WERI-Rb-1 (cell line): Measurements from ENCODE around the gene MPDU1.

ENCODE experiments used
- DNase-seq: peaks from one replicate; pipeline ENCODE4 v3.0.0-alpha.2; 2020
- H3K27ac ChIP-seq: fragments of 250-450 bp; sonication (Bioruptor Pico); 2 replicates; pipeline ENCODE4 v1.5.1; 2020; ENCODE audit warnings: mild to moderate bottlenecking, moderate library complexity
- H3K27me3 ChIP-seq: fragments of 250-450 bp; sonication (Bioruptor Pico); 2 replicates; pipeline ENCODE4 v1.5.1; 2021; ENCODE audit warnings: mild to moderate bottlenecking, low read depth, moderate library complexity; ENCODE audit not compliant: insufficient read depth, severe bottlenecking
- H3K36me3 ChIP-seq: fragments of 250-450 bp; sonication (Bioruptor Pico); 2 replicates; pipeline ENCODE4 v1.5.1; 2020; ENCODE audit warnings: mild to moderate bottlenecking, moderate library complexity
- H3K4me3 ChIP-seq: 2 replicates; pipeline ENCODE4 v1.5.1; 2011; ENCODE audit warnings: low read depth, mild to moderate bottlenecking, control low read depth, low read length
- H3K9me3 ChIP-seq: fragments of 250-450 bp; sonication (Bioruptor Pico); 2 replicates; pipeline ENCODE4 v1.5.1; 2021; ENCODE audit warnings: mild to moderate bottlenecking, moderate library complexity; ENCODE audit not compliant: severe bottlenecking
- CTCF ChIP-seq: IDR thresholded peaks from 2 replicates; pipeline ENCODE4 v1.5.1; 2011; ENCODE audit warnings: low read depth, mild to moderate bottlenecking, control low read depth, inconsistent platforms, low read length

The MPDU1 gene

GRCh38 chr17:7553356-7553755, 30.3 kb upstream of the MPDU1 start:
- no peak overlapping the region for H3K4me3 ChIP-seq

DNA sequence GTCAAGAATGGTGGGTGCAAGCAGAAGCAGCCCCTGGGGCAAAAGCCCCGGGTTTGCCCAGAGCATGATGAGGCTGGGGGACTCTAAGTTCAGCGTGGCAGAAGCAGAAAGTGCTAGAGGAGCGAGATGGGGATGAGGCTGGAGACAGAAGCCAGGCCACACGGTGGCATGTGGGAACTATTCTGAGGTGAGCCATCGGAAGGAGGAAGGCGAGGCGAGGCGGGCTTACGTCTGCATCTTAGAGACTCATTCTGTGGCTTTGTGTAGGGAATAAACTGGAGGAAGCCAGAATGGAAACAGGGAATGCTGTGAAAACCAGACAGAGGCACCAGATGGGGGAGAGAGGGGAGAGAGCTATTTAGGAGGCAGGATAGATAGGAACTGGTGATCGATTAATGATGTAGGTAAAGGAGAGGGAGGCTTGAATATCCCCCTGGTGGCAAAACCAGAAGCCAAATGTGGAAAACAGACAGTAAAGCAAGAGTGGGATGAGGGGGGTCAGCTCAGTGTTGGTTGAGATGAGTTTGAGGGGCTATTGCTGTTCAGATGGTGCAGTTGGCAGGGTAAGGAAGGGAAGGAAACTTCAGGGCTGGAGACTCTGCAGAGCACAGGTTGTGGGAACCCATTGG, 28.2 kb upstream of the MPDU1 start:
- TF ChIP-seq CTCF: peak; percentile 33; the same call in 1 of the 2 replicates
- Histone ChIP-seq H3K4me3 (no peak overlapping the region), H3K9me3 (no peaks in the 10 kb centered on the region), H3K36me3 (no peaks in the 10 kb centered on the region), H3K27ac (no peak overlapping the region), H3K27me3 (no peaks in the 10 kb centered on the region)
- DNase-seq: no peak

More at GRCh38 chr17:7553356-7553755, 30.3 kb upstream of the MPDU1 start:
- no peaks in the 10 kb centered on the region for H3K9me3 ChIP-seq
- DNase-seq: no peak
- TF ChIP-seq CTCF: no peak
- H3K27ac ChIP-seq: no peak overlapping the region
- H3K27me3 ChIP-seq: no peaks in the 10 kb centered on the region
- H3K36me3 ChIP-seq: no peaks in the 10 kb centered on the region

DNA sequence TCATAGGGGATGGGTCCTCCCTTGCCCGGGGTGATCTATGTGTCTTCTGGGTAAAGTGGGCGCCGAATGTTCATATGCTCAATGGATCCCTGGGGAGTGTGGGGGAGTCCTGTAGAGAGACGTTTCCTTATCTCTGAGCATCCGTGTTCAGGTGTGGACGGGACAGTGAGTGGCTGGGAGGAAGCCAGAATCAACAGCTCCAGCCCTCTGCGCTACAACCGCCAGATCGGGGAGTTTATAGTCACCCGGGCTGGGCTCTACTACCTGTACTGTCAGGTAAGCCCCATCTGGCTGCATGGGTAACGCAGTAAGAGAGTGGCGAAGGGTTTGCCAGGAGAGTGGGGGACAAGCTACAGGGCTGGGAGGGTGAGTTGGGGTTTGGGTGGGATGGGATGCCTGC, 27.0 kb upstream of the MPDU1 start:
- H3K9me3 ChIP-seq: no peaks in the 10 kb centered on the region
- no peak for TF ChIP-seq CTCF
- no peak overlapping the region for H3K4me3 ChIP-seq
- DNase-seq: no peak
- H3K27me3 ChIP-seq: no peaks in the 10 kb centered on the region
- H3K27ac ChIP-seq: no peak overlapping the region
- 0 out of 2 replicates have a peak, but pooled peaks cover 4% of the 10 kb centered on the region for H3K36me3 ChIP-seq

DNA sequence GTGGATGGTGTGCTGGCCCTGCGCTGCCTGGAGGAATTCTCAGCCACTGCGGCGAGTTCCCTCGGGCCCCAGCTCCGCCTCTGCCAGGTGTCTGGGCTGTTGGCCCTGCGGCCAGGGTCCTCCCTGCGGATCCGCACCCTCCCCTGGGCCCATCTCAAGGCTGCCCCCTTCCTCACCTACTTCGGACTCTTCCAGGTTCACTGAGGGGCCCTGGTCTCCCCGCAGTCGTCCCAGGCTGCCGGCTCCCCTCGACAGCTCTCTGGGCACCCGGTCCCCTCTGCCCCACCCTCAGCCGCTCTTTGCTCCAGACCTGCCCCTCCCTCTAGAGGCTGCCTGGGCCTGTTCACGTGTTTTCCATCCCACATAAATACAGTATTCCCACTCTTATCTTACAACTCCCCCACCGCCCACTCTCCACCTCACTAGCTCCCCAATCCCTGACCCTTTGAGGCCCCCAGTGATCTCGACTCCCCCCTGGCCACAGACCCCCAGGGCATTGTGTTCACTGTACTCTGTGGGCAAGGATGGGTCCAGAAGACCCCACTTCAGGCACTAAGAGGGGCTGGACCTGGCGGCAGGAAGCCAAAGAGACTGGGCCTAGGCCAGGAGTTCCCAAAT, 26.4 kb upstream of the MPDU1 start:
- Histone ChIP-seq H3K36me3 (peaks cover 6% of the 10 kb centered on the region; the same call in 1 of the 2 replicates), H3K27ac (no peak overlapping the region), H3K27me3 (no peaks in the 10 kb centered on the region), H3K9me3 (no peaks in the 10 kb centered on the region), H3K4me3 (no peak overlapping the region)
- no peak for TF ChIP-seq CTCF
- no peak for DNase-seq

- DNase-seq: peak; percentile 30
- Histone ChIP-seq H3K36me3 (peaks cover 9% of the 10 kb centered on the region), H3K27ac (no peak overlapping the region), H3K4me3 (no peak overlapping the region), H3K27me3 (no peaks in the 10 kb centered on the region), H3K9me3 (no peaks in the 10 kb centered on the region)
- no peak for TF ChIP-seq CTCF
Measured at GRCh38 chr17:7557775-7558543, 25.7 kb upstream of the MPDU1 start.
